ENCODE measurements around the gene KLF4.
"Not testable (repeated sequence)": the region's sequence is repeated elsewhere in the genome, so short reads cannot be mapped to it uniquely, and the experiment has no call there.

Gene KLF4

DNA sequence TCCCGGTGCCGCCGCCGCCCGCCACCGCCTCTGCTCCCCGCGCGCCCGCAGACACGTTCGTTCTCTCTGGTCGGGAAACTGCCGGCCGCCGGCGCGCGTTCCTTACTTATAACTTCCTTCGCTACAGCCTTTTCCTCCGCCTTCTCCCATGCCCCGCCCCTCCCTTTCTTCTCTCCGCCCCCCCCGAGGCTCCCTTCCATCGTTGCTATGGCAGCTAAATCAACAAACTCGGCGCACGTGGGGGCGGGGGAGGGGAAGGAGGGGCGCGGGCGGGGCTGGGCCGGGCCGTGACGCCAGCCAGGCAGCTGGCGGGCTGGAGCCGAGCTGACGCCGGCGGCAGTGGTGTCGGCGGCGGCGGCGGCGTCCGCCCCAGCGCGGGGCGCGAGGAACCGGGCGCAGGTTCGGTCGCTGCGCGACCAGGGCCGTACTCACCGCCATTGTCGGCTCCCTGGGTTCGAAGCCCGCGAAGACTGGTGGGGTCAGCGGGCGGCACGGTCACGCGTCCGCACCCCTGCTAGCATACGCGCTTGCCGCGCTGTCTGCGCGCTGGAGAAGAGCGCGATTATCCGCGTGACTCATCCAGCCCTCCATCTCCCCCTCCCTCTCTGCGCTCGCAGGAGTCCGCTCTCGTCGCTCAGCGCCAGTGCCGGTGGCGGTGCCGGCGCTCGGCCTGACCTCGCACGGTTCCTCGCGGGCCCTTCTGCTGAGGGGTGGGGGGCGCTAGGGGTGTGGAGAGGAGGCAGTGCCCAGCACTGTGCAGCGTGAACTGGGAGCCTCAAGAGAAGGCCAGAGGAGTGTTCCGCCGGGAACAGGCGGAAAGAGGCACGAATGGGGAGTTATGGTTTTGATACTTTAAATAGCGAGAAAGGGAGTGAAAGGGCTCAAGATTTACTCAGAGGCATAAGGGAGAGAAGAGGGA, at the start of gene KLF4:
Gene KLF4 (minus strand): TSS at position 83 of the 919 bp plus-strand sequence. CDS start 597 bp downstream, outside the sequence.
- peak; percentile 94 for DNase-seq (ENCODE audit: low spot score)

DNA sequence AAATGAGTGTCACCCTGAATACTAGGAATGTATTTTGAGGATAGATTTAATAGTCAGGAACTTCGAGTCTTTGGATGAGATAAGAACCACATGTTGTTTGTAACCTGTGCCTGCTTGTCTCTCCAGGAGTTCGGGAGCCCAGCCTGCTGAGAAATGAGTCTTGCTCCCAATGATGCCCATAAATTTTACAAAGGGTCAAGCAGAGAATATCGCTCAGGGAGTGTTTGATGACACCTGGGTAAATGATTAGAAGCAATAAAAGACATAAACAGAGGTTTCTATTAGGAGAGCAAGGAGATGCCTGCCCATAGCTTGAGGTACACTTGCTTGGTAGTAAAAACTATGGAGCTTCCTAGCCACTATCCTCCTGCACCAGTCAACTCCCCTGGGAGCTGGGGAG, 46.9 kb upstream of the KLF4 start:
- DNase-seq (ENCODE audit: low spot score), result no peak

DNA sequence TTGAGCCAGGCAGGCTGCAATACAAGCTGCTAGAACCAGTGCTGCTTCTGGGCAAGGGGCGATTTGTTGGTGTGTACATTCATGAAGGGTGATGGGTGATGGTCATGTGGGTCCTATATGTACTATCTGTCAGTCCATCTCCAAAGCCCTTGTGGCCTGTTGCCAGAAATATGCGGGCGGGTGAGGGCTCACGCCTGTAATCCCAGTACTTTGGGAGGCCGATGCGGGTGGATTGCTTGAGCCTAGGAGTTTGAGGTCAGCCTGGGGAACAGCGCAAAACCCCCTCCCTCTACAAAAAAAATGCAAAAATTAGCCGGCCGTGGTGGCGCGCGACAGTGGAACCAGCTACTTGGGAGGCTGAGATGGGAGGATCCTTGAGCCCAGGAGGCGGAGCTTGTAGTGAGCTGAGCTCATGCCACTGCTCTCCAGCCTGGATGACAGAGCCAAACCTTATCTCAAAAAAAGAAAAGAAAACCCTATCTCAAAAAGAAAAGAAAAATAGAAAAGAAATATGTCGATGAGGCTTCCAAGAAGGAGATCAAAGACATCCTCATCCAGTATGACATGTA, 45.0 kb upstream of the KLF4 start:
- DNase-seq (ENCODE audit: low spot score), result no peak

DNA sequence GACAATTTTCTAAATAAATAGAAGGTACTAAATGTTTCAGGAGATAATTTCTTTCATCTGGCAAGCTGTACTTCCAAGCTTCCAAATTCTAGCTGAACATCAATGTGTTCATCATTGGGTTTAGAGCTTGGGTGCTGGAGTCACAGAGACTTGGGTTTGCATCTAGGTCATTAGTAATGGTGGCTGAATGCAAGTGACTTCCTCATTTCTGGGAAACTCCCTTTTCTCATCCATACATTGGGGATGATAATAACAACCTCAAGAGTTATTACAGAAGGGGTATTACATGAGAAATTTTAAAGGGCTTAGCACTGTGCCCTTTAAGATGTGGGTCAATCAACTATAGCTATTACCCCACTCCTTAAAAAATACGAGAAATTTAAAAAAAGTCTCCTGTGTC, 41.1 kb upstream of the KLF4 start:
- DNase-seq (ENCODE audit: low spot score), result no peak

DNA sequence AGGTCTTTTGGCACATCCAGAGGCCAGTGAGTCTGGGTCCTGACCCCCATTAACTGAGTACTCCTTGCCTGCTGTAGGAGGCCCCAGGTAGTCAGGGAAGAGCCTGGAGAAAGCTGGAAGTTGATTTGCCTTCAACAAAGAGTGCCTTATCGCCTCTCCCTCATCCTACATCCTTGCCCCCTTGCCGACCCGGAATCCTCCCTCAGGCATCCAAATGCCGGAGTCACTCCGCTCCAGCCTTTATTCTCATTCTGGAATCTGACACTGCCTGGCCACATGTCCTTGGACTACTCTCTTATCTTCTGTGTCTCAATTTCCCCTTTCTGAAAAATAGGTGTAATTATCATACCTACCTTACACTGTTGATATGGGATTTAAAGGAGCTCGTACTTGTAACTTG, 39.1 kb upstream of the KLF4 start:
- DNase-seq (ENCODE audit: low spot score), result no peak

DNA sequence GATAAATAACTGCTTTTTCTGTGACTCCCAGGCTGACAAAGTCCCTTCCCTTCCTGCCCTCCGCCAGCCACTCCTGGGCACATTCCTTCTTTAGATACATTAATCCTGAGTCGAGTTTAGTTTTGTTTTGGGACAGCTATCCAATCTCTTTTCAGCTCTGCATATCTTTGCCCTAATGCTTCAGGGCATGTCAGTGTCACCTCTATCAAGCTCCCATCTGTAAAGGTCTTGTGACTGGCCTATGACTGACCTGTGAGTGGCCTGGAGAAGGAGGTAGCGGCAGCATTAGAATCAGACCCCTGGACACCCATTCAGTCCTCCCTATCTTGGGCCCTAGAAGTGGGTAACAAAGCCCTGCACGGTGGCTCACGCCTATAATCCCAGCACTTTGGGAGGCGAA, 34.0 kb upstream of the KLF4 start:
- no peak for DNase-seq (ENCODE audit: low spot score)

DNA sequence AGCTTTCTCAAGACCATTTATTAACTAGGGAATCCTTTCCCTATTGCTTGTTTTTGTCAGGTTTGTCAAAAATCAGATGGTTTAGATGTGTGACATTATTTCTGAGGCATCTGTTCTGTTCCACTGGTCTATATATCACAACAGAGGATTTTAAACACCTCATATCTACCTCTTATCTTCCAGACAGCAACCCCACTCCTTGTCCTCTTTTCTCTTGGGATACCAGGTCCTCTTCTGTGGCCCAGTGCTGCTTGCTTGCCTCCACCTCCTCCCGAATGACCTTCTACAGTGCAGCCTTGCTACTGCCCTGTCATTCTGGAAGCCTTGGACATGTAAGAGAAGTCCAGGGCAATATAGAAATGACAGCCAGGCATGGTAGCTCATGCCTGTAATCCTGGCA, 30.6 kb upstream of the KLF4 start:
- no peak for DNase-seq (ENCODE audit: low spot score)

DNA sequence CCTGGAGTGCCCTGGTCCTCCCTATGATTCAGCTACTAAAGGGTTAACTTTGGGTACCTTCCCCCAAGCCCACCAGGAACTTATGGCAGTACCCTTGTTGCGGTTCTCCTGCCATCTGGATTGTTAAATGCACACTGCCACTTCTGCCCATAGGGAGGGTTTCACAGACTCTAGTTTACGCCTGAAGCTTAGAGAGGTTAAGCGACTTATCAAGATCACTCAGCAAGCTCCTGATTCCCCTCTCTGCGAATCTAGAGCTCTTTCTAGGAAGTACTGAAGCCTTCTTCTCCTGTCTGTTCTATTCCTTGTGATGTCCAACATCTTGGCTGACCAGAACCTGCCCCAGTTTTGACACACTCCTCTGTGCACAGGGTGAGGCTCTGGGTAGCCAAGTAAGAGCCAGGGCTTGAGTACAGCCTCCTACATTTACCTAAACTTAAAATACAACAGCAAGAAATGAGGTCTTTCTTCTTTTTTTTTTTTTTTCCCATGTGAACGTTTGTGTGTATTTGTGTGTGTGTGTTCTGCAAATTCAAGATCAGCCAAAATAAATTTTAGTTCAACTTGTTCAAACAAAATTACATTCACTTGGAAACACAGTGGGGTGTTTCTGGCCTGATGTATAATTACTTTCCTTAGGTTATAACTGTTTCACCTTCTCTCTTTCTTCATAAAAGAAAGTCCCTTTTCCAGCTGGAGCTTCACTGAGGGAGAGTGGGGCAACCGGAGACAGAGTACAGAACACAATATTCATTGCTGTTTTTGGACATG, 28.7 kb upstream of the KLF4 start:
- DNase-seq (ENCODE audit: low spot score), result no peak

DNA sequence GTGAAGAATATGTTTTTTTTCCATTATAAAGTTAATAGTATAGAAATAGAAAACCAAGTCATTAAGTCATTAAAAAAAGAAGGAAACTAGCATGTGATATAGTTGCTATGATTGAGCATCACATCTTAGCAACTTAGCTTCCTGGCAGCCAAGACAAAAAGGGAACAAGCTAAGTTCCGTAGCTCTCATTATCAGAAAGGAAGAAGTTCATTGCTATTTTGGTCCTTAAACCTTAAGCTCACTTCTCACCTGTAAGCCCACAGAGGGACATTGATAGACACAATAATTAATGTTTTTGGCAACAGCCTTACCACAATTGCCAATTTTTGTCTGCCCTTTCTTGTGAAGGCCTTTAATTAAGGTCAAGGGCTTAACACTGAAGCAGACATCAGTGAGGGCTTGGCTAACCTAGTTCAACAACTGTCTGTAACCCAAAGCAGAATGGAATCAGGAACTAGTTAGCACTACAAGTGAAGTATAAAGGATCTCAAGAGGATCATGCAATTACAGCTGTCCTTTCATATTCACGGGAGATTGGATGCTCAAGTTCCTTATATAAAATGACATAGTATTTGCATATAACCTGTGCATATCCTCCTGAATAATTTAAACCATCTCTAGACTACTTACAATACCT, 24.0 kb upstream of the KLF4 start:
- no peak for DNase-seq (ENCODE audit: low spot score)

DNA sequence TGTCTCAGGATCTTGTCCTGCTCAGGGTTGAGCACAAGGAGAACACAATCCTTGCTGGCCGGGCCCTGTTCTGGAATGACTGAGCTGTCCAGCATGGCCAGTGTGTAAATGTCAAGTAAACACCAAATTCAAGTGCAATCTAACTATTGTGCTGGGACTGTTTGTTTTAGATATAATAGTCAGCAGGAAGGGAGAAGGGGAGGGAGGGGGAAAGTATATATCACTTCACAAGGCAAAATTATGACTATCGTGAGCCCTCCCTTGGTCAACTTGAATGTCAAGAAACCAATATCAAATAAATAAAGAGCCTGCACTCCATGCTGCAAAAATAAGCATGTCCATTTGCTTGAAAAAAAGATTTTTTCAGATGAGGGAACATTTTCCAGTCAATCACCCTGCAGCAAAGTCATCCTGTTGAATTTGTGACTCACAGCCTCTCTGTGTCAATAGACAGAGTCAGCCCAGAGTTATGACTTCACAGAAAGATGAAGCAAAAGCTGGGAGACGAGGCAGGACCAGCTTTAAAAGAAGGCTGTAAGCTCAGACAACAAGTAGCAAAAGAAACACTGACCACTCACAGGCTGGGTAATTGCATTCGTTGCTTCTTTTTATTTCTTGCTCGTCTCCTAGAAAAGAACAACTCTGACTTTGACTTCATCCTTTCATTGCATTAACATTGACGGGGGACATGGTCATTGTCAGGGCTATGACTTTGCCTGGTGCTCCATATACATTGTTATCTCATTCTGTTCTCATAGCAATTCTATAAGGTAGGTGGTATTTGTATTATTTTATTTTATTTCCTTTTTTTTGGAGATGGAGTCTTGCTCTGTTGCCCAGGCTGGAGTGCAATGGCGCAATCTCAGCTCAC, 15.3 kb upstream of the KLF4 start:
- DNase-seq (ENCODE audit: low spot score), result peak; percentile 94

DNA sequence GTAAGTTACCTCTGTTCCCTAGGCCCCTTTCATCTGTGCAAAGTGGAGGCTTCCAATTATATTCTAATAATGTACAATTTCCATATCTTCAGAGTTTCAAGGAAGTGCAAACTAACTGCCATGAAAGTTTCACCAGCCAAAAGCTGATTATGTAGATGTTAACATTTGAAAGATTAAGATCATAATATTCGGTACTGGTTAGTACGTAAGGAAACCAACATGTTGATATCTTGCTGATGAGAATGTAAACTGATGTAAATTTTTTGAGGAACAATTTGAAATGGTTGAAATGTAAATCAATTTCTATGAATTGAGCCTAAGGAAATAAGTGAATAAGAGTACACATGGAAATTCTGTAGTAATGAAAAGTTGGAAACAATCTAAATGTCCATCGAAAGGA, 12.9 kb upstream of the KLF4 start:
- no peak for DNase-seq (ENCODE audit: low spot score)

DNA sequence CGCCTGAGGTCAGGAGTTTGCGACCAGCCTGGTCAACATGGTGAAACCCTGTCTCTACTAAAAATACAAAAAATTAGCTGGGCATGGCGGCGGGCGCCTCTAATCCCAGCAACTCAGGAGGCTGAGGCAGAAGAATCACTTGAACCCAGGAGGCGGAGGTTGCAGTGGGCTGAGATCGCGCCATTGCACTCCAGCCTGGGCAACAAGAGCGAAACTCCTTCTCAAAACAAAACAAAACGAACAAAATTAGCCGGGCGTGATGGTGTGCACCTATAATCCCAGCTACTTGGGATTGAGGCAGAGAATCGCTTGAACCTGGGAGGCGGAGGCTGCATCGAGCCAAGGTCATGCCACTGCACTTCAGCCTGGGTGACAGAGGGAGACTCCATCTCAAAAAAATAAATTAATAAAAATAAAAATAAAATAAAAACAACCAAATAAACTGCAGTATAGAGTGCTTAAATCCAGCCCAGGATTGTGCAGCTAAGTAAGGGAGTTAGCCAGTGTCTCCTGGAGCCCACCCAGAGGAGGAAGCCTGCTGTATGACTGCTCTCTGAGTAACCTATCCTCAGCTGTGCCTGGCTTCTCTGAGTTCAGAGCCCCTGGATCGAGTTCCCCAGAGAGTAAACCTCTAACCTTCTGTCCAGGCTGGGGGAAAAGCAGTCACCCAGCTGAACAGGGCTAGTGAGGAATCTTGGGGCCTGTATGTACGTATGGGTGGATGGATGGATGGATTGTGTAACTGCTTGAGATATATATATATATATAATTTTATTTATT, 11.0 kb upstream of the KLF4 start:
- DNase-seq (ENCODE audit: low spot score), result not testable (repeated sequence)

DNA sequence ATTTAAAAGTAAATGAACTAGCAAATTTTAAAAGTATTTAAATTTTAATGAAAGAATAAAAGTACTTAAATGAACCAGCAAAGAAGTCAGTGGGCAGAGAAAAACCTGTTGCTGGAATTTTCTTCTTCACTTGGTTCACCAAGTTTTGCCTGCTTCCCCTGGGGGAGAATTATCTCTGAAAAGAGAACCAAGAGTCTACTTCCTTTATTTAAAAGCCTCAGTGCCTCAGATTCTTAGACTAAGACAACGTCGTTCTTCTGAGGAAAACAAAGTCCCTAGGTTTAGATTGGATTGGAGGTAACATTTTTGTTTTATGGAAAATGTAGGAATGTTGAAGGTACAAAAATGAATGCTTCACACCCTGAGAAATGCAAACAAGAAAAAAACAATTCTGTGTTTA, 7.4 kb upstream of the KLF4 start:
- no peak for DNase-seq (ENCODE audit: low spot score)

DNA sequence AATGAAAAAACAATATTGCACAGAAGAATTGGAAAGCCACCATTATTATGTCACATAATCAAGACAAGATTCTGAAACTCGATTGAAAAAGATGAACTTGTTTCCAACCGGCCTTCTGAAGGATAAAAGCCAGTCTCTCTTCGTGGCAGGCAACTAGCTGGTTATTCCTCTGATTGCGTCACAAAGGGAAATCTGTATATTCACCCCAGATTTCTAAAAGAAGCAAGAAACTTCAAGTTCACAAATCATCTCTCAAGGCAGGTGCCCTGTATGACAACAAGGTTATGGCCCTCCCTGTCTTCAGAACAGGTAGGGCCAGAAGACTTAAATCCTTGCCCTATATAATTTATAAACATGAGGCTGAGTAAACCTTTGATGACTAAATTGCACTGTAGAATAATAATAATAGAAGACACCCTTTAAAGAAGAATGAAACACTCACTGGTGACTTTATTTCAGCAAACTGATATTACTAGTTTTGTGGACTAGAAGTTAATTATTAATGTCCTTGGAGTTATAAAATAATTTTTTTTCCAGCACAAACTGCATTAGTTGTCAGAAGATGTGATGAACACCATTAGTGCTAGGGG, 2.9 kb upstream of the KLF4 start:
- DNase-seq (ENCODE audit: low spot score), result no peak

DNA sequence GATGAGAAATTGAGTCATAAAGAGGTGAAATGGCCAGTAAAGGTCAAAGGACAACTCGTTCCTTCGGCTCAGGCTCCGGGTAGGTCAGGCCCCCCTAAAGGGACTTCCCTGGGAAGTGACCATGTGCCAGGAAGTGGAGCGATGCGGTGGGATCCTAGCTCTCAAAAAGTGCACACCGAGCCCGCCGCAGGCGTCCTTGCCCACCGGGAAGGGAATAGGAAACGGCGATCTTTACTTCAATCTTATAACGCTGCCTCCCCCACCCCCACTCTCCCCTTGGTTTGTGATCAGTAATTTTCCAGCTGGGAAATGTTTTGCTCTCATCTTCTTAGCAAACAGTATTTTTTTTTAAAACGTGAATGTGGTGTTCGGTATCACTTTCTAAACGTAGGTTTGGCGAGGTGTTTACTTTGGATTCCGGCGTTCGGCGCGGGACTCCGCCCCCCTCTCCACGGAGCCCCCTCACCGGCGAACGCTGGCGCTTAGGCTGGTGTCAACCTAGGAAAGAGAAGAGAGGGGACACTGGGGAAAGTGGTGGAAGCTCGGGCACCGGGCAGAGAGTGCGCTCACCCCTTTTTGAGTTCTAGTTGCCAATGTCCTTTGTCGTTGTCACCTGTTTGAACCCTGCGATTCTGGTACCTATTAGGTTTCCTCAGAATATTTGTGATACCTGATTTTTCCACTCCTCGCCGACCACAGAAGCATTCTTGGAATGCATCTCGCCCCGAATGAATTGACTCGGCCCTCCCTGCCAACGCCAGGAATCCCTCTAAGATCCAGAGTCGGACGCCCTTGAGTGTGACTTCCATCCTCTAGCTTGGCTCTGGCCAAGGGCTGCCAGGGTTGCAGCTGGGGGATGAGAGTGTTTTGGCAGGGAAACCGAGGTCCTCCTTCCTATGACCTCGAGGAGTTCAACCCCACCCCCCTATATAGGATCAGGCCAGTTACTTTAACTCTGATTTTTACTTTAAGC, 1.8 kb upstream of the KLF4 start:
- DNase-seq (ENCODE audit: low spot score), result no peak

DNA sequence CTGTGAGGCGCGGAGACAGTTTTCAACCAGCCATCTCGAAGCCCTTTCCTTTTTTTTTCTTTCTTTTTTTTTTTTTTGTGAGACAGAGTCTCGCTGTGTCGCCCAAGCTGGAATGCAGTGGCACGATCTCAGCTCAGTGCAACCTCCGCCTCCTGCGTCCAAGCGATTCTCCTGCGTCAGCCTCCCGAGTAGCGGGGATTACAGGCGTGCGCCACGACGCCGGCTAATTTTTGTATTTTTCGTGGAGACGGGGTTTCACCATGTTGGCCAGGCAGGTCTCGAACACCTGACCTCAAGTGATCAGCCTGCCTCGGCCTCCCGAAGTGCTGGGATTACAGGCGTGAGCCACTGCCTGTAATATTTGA, 1.0 kb upstream of the KLF4 start:
- not testable (repeated sequence) for DNase-seq (ENCODE audit: low spot score)

DNA sequence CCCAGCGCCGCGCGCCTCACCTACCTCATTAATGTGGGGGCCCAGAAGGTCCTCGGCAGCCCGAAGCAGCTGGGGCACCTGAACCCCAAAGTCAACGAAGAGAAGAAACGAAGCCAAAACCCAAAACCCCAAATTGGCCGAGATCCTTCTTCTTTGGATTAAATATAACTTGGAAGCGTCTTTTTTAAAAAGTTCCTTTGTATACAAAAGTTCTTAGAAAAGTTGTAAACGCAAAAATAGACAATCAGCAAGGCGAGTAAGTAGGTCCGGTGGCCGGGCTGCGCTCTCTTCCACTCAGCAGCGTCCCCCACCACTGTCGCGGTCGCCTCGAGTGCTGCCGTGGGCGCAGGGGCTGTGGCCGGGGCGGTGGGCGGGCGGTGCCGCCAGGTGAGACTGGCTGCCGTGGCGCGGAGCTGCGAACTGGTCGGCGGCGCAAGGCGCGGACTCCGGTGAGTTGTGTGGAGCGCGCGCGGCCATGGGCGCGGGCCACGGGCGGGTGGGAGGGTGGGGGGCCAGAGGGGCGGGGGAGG, 360 bp downstream of the KLF4 start:
- no peak for DNase-seq (ENCODE audit: low spot score)

DNA sequence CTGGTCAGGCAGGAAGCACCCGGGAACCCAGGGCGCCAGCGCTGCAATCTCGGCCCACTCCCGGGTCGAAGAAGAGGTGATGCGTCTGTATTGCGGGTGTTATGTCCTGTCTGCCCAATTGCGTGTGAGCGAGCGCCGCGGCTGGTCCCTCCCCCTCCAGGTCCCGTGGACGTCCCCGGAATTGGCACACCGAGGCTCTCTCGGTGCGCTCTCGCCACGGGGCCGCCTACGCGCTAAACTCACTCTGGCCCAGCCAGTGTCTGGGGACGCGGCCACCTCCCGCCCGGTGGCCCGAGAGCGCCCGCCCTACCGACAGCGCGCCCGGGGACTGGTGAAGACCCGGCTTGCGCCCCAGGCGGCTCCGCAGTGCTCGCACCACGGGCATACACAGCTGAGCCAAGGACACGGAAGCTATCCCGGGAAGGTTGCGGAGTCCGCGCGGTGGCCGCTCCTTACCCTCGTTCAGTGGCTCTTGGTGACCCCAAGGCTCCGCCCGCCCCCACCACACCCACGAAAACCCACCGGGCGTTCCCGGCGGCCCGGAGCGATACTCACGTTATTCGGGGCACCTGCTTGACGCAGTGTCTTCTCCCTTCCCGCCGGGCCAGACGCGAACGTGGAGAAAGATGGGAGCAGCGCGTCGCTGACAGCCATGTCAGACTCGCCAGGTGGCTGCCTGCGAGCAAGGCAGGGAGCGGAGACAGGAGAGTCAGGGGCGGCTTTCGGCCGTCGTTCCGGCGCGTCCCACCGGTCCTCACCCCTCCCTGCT, 1.0 kb downstream of the KLF4 start:
- DNase-seq (ENCODE audit: low spot score), result peak; percentile 57
